Omental fat pad (tissue), 4 donors: ENCODE measurements around the gene LRCH4. TPM values are rescaled to one million over a fixed set of nuclear protein-coding genes. Genes with fewer than 3 reads are reported as not detected.

ENCODE experiments used
- ATAC-seq: fragments of 150-250 bp; one replicate; pipeline ENCODE4 v1.9.1; 2016; ENCODE audit warnings: mild to moderate bottlenecking, moderate library complexity; ENCODE audit not compliant: low FRiP score
- DNase-seq: peaks from one replicate; pipeline ENCODE4 v3.0.0-alpha.2; 2019; ENCODE audit warnings: low spot score
- total RNA-seq, 4 donors: library from RNA; depleted of rRNA; stranded (reverse); fragments of >200 nt; gene quantifications; one replicate each; pipeline ENCODE4 v1.1.0, GENCODE V29; 2016
- TF ChIP-seq, protein P1 (sequence below), 3 donors: fragments of 450-650 bp; IDR thresholded peaks; one replicate each; pipeline ENCODE4 v1.5.1; 2016 to 2017; ENCODE audit warnings: antibody characterized with exemption in 3 of 3, mild to moderate bottlenecking in 3 of 3, moderate library complexity in 2 of 3

LRCH4 gene
- total RNA-seq, 4 donors from 2014 or later = 51.8 to 108 (median 55.7) TPM

DNA sequence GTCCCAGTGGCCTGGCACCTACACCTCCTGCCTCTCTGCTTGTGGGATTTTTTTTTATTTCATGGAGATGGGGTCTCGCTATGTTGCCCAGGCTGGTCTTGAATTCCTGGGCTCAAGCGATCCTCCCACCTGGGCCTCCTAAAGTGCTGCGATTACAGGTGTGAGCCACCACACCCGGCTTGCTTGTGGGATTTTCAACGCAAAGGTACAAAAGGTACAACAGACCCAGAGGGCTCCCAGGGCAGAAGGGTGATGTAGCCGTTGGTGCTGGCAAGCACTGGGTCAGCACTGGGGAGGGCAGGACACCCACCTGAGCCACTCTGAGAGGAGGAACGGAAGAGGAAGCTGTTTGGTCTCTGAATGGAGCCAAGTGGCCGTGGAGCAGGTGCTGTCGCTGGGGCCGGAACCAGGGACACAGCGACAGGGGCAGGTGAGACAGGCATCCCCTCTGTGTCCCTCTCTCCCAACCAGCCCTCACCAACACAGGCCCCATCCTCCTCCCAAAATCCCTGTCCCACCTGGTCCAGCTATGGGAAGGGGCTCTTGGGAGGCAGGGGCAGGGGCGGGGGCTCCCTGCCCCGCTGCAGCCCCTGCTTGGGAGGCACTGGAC, 9.4 kb downstream of the LRCH4 start:
- TF ChIP-seq, protein P1, sequence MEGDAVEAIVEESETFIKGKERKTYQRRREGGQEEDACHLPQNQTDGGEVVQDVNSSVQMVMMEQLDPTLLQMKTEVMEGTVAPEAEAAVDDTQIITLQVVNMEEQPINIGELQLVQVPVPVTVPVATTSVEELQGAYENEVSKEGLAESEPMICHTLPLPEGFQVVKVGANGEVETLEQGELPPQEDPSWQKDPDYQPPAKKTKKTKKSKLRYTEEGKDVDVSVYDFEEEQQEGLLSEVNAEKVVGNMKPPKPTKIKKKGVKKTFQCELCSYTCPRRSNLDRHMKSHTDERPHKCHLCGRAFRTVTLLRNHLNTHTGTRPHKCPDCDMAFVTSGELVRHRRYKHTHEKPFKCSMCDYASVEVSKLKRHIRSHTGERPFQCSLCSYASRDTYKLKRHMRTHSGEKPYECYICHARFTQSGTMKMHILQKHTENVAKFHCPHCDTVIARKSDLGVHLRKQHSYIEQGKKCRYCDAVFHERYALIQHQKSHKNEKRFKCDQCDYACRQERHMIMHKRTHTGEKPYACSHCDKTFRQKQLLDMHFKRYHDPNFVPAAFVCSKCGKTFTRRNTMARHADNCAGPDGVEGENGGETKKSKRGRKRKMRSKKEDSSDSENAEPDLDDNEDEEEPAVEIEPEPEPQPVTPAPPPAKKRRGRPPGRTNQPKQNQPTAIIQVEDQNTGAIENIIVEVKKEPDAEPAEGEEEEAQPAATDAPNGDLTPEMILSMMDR (IDR thresholded peaks at IDR 0.05) = no peak
- ATAC-seq = no peak
- DNase-seq = no peak

- TF ChIP-seq, protein P1 (IDR thresholded peaks at IDR 0.05) = no peak
- DNase-seq (no peak), ATAC-seq (no peak)
Measured at GRCh38 chr7:100575746-100576383, 10.1 kb downstream of the LRCH4 start.

GRCh38 chr7:100575206-100575631, 10.7 kb downstream of the LRCH4 start:
- TF ChIP-seq, protein P1 (IDR thresholded peaks at IDR 0.05) = no peak
- no peak for DNase-seq
- no peak for ATAC-seq

DNA sequence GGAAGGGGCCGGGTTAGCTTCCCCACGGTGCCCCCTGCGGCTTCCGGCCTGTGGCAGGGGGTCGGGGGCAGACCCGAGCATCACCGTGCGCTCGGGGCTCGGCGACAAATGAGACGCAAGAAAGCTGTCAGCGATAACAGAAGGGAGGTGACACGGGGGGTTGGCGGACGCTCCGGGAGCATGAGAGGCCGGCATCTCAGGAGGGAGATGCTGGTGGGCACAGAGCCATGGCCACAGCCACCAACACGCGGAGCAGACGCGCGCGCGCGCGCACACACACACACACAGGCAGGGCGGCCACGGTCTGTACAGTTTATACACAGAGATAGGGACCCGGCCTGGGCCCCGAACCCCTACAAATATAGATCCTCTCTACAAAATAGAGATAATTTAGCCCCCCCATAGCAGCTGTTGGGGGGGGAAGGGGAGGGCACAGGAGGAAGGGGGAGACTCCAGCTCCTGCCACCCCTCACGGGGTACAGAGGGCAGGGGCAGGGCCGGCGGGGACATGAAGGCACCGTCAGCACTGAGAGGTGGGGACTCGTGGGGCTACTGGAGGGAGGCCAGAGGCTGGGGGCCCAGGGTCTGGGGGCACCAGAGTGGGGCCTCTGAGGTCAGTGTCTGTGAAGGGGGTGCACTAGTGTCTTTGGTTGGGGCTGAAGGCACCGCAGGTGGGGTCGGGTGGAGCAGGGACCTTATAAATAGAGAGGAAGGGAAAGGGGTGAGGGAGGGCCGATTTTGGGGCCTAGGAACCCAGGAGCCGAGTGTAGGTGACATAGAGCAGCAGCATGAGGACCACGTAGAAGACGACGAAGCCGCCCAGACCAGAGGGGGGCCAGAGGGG, 11.3 kb downstream of the LRCH4 start:
- TF ChIP-seq, protein P1 (IDR thresholded peaks at IDR 0.05) = no peak
- DNase-seq (no peak), ATAC-seq (no peak)

- no peak for ATAC-seq
- TF ChIP-seq, protein P1 (IDR thresholded peaks at IDR 0.05) = no peak
- no peak for DNase-seq
Measured at GRCh38 chr7:100573691-100574361, 12.1 kb downstream of the LRCH4 start, which contains the start of gene SAP25. Gene SAP25, minus strand, starts transcription at chr7:100573900. Its CDS starts 158 bp downstream, at chr7:100573742.

DNA sequence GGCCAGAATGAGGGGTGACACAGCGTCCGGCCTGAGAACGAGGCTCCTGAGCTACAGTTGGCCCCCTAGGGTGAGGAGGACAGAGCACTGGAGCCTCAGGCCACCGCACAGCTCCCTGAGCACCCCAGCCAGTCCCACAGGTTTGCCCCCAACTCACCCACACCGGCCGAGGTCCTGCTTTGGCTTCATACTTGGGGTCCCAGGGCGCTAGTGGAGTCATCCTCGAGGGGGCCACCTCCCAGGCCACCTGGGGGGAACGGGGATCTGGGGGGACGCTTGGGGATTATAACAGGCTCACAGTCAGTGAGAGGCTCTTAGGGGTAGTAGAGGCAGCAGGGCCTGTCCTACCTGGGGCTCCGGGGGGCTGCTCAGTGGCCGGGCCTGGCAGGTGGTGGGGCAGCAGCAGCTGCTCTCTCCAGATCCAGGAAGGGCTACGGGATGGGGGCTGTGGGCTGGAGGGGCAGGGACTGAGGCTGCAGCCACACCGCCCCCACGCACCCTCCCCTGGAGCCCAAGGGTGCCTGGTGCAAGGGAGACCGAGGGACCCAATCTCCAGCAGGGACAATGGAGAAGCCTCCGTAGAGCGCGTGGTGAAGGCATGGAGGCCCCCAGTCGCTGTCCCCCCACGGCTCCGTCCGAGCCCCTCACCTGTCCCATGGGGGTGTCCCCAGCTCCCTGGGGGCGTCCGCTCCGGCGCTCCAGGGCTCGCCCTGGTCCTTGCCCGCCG, 12.8 kb downstream of the LRCH4 start:
- ATAC-seq (no peak), DNase-seq (no peak)
- TF ChIP-seq, protein P1 (IDR thresholded peaks at IDR 0.05) = no peak
